Mucosa of descending colon (tissue), 3 donors: ENCODE results near the gene TAOK3. TPM values are rescaled to one million over a fixed set of nuclear protein-coding genes. Genes with fewer than 3 reads are reported as not detected.

ENCODE experiments used
- ATAC-seq: fragments of 200-7000 bp; cut with Tn5 transposase; one replicate; pipeline ENCODE4 v1.9.1; 2020; ENCODE audit warnings: mild to moderate bottlenecking, moderate library complexity
- DNase-seq, 3 donors: peaks; one replicate each; pipeline ENCODE4 v3.0.0-alpha.2; 2020
- H3K36me3 ChIP-seq: fragments of 200-600 bp; one replicate; pipeline ENCODE4 v1.8.0; 2021; ENCODE audit warnings: low read depth, mild to moderate bottlenecking
- H3K4me1 ChIP-seq: fragments of 200-600 bp; one replicate; pipeline ENCODE4 v1.8.0; 2021; ENCODE audit warnings: low read depth, mild to moderate bottlenecking
- H3K4me3 ChIP-seq: fragments of 200-600 bp; one replicate; pipeline ENCODE4 v1.8.0; 2021; ENCODE audit warnings: mild to moderate bottlenecking
- H3K9me3 ChIP-seq: fragments of 200-600 bp; one replicate; pipeline ENCODE4 v1.8.0; 2021; ENCODE audit warnings: mild to moderate bottlenecking
- CTCF ChIP-seq: fragments of 200-600 bp; IDR thresholded peaks from one replicate; pipeline ENCODE4 v1.8.0; 2022; ENCODE audit warnings: antibody characterized with exemption, mild to moderate bottlenecking
- intact Hi-C, 2 donors: fragments of 100-400 bp; cut with DNase I in 1 of 2; cut with micrococcal nuclease in 1 of 2; formaldehyde crosslinking; loops; one replicate each; pipeline versions ENCODE4 v1.11.0 to v1.11.1; 2022; cut with DNase I, micrococcal nuclease
- total RNA-seq, 3 donors: library from RNA; stranded (reverse); fragmentation: NEBNext Ultra II Directional in 2 of 3; extraction: Animal tissue kit (Norgen Biotek cat#: 25700) in 2 of 3; gene quantifications; one replicate each; pipeline versions ENCODE4 v1.2.1 to v1.2.4, GENCODE V29; 2021 to 2023
- donor health status: DM: no; HTN: no; CAD: no; lungs with moderate emphysema.
- donor health status: DM: no; HTN: no; CAD: no.
- donor health status: DM: no; HTN: yes; CAD: no.

TAOK3 gene
- total RNA-seq, 3 donors from 2014 or later = 49.5 to 72.3 (median 52.8) TPM

DNA sequence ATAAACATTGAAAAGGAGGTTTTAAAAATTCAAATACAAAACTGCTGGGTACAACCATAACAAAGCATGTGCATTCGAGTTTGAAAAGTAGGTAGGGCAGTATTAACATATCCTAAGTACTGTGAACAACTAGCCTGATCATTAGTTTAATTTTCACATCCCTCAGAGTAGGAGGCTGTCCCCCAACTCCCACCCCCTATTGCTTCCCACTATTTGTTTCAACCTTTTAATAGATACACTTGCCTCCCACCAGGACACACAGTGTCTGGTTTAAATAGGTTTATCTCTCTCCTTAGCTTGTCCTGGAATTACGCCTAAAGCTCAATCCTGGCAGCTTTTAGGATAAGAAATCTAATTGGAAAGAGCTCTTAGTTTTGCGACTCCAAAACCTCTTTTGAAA, 2.1 kb downstream of the TAOK3 start:
- peaks cover 18% of the 10 kb centered on the region for H3K4me1 ChIP-seq
- no peak overlapping the region for H3K4me3 ChIP-seq
- DNase-seq (no peak), ATAC-seq (no peak)
- no peak for TF ChIP-seq CTCF
- intact Hi-C loops = loop anchor here in 1 of 2 donors (10.0 kb wide), 1 partner anchor 186 kb away; no protein-coding TSS in a partner anchor
- H3K9me3 ChIP-seq = no peaks in the 10 kb centered on the region
- no peaks in the 10 kb centered on the region for H3K36me3 ChIP-seq

GRCh38 chr12:118368821-118369220, 3.9 kb downstream of the TAOK3 start:
- intact Hi-C loops = no loop called here
- DNase-seq (no peak), ATAC-seq (no peak)
- H3K4me1 ChIP-seq = peaks cover 12% of the 10 kb centered on the region
- H3K4me3 ChIP-seq = no peak overlapping the region
- no peaks in the 10 kb centered on the region for H3K36me3 ChIP-seq
- no peak for TF ChIP-seq CTCF
- no peaks in the 10 kb centered on the region for H3K9me3 ChIP-seq

DNA sequence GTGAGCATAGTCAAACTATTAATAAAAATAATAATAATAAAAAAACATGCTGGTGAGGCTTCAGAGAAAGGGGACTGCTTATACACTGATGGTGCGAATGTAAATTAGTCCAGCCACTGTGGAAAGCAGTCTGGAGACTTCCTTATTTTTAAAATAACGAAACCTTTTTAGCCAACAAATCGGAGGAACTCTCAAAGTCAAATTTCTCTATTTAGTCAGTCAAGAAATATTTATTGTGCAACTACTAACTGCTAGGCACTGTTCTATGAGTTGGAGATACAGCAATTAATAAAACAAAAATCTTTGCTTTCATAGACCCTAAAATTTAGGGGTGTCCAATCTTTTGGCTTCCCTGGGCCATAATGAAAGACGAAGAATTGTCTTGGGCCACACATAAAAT, 10.8 kb downstream of the TAOK3 start:
- DNase-seq (no peak), ATAC-seq (no peak)
- H3K4me3 ChIP-seq = no peak overlapping the region
- no peaks in the 10 kb centered on the region for H3K36me3 ChIP-seq
- no peak for TF ChIP-seq CTCF
- intact Hi-C loops = no loop called here
- H3K9me3 ChIP-seq = no peaks in the 10 kb centered on the region
- H3K4me1 ChIP-seq = peaks cover 20% of the 10 kb centered on the region

DNA sequence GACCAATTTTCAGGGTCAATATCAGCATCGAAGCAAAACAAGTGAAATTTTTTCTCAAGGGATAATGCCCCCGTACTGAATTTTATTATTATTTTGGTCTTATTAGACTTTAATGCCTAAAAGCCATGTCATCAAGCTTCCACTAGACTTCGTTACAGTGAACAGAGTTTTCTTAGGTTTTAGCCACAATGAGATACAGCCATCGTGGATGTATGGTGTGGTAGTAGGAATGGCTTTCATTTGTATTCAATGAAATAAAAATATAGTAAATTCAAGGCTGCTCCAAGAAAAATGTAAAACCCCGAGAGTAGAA, 11.7 kb downstream of the TAOK3 start:
- ATAC-seq = no peak
- no peaks in the 10 kb centered on the region for H3K9me3 ChIP-seq
- H3K36me3 ChIP-seq = no peaks in the 10 kb centered on the region
- peaks cover 26% of the 10 kb centered on the region for H3K4me1 ChIP-seq
- H3K4me3 ChIP-seq = no peak overlapping the region
- TF ChIP-seq CTCF = no peak
- intact Hi-C loops = no loop called here
- DNase-seq = no peak

DNA sequence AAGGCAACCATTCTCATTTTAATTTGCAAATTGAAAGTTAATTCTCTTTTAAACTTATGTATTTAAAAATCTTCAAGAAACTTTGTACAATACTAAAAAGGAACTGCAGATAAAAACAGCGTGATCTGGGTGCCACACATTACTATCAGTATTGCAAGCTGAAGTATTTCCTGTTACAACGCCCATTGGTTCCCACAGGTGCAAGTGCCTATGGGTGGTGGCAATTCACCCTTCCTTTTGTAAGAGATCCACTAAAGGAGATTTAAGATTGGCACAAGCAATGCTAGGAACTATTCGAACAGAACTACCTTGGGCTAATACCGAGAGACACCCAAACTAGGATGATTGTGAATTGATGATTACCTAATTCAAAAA, 13.2 kb downstream of the TAOK3 start:
- Histone ChIP-seq H3K36me3 (no peaks in the 10 kb centered on the region), H3K4me1 (peaks cover 32% of the 10 kb centered on the region), H3K4me3 (no peak overlapping the region), H3K9me3 (no peaks in the 10 kb centered on the region)
- intact Hi-C loops = no loop called here
- ATAC-seq = peak; percentile 83
- DNase-seq = peak in 1 of 3 donors; percentile 50
- no peak for TF ChIP-seq CTCF
